Lower leg skin (tissue), 4 donors: ENCODE data around the gene FARP1. TPM values are rescaled to one million over a fixed set of nuclear protein-coding genes. Genes with fewer than 3 reads are reported as not detected.
A peak's percentile ranks its signal among the peaks of the same experiment; 100 is the strongest.

Experiments
- DNase-seq, 2 donors: peaks; one replicate each; pipeline ENCODE4 v3.0.0-alpha.2; 2019; ENCODE audit warnings: low spot score in 2 of 2
- H3K4me3 ChIP-seq: fragments of 200-600 bp; sonication (generic); 2 replicates; pipeline ENCODE4 v1.5.1; 2017; ENCODE audit warnings: mild to moderate bottlenecking, low read depth; ENCODE audit not compliant: poor library complexity, severe bottlenecking
- CTCF ChIP-seq, 3 donors: fragments of 450-650 bp; IDR thresholded peaks; one replicate each; pipeline ENCODE4 v1.5.1; 2016; ENCODE audit warnings: antibody characterized with exemption in 3 of 3, mild to moderate bottlenecking in 3 of 3, moderate library complexity in 2 of 3
- POLR2A ChIP-seq, 2 donors: fragments of 450-650 bp; IDR thresholded peaks; one replicate each; pipeline ENCODE4 v1.6.1; 2016 to 2017; ENCODE audit warnings: antibody characterized with exemption in 2 of 2, mild to moderate bottlenecking in 1 of 2, moderate library complexity in 1 of 2
- WGBS, 2 donors: methylation state at CpG; one replicate each; pipeline ENCODE4 v1.1.5; 2018; 5-methylcytosine and 5-hydroxymethylcytosine counted together
- intact Hi-C: fragments of 100-400 bp; cut with DNase I; formaldehyde crosslinking; loops from one replicate; pipeline ENCODE4 v1.15.0; 2023; ENCODE audit warnings: low total_unique reads
- total RNA-seq, 4 donors: library from RNA; depleted of rRNA; stranded (reverse); fragments of >200 nt; gene quantifications; one replicate each; pipeline ENCODE4 v1.1.0, GENCODE V29; 2016

The FARP1 gene
- total RNA-seq, 4 donors from 2014 or later: 4.9 to 26.2 (median 13.3) TPM

GRCh38 chr13:98474761-98475160 lies 331.9 kb downstream of the FARP1 start:
- TF ChIP-seq POLR2A (IDR thresholded peaks at IDR 0.05) (no peak), CTCF (IDR thresholded peaks at IDR 0.05) (no peak)
- peak in 1 of 2 donors; percentile 83 for DNase-seq

GRCh38 chr13:98475522-98475921 lies 332.6 kb downstream of the FARP1 start:
- no peak for TF ChIP-seq CTCF (IDR thresholded peaks at IDR 0.05)
- no peak for TF ChIP-seq POLR2A (IDR thresholded peaks at IDR 0.05)
- intact Hi-C loops: loop anchor here (10.0 kb wide), 1 partner anchor 1191 kb away; no protein-coding TSS in a partner anchor
- DNase-seq: peak in 1 of 2 donors; percentile 65
- 59 to 68% methylated on average over 12 to 13 of the region's 13 CpGs for WGBS, 2 donors
- H3K4me3 ChIP-seq: no peak overlapping the region

More at GRCh38 chr13:98474761-98475160, 331.9 kb downstream of the FARP1 start:
- intact Hi-C loops: loop anchor here (10.0 kb wide), 1 partner anchor 1190 kb away; no protein-coding TSS in a partner anchor
- no peak overlapping the region for H3K4me3 ChIP-seq
- WGBS, 2 donors: 94% methylated on average over 19 to 23 of the region's 24 CpGs

GRCh38 chr13:98476106-98476505 lies 333.2 kb downstream of the FARP1 start:
- DNase-seq: peak in 1 of 2 donors; percentile 82
- TF ChIP-seq CTCF (IDR thresholded peaks at IDR 0.05): no peak
- TF ChIP-seq POLR2A (IDR thresholded peaks at IDR 0.05): no peak
- intact Hi-C loops: loop anchor here (10.0 kb wide), 1 partner anchor 1191 kb away; no protein-coding TSS in a partner anchor
- H3K4me3 ChIP-seq: no peak overlapping the region
- WGBS, 2 donors: 47 to 57% methylated on average over 5 of the region's 5 CpGs

GRCh38 chr13:98476538-98476966 lies 333.7 kb downstream of the FARP1 start:
- intact Hi-C loops: loop anchor here (10.0 kb wide), 1 partner anchor 1192 kb away; no protein-coding TSS in a partner anchor
- DNase-seq: peak in 1 of 2 donors; percentile 92
- no peak for TF ChIP-seq POLR2A (IDR thresholded peaks at IDR 0.05)
- TF ChIP-seq CTCF (IDR thresholded peaks at IDR 0.05): no peak
- WGBS, 2 donors: 41 to 57% methylated on average over 13 of the region's 13 CpGs
- H3K4me3 ChIP-seq: no peak overlapping the region

GRCh38 chr13:98478189-98479129 lies 335.6 kb downstream of the FARP1 start:
- H3K4me3 ChIP-seq: no peak overlapping the region
- WGBS, 2 donors: 80 to 85% methylated on average over 16 of the region's 16 CpGs
- DNase-seq: peak in 1 of 2 donors; percentile 57
- intact Hi-C loops: loop anchor here (10.0 kb wide), 1 partner anchor 1194 kb away; no protein-coding TSS in a partner anchor
- TF ChIP-seq POLR2A (IDR thresholded peaks at IDR 0.05) (no peak), CTCF (IDR thresholded peaks at IDR 0.05) (no peak)
